GM18868 (cell line): ENCODE measurements around the gene DENND4B.
"Not testable (repeated sequence)": the region's sequence is repeated elsewhere in the genome, so short reads cannot be mapped to it uniquely, and the experiment has no call there.

Source experiments
- ATAC-seq: cut with Tn5 transposase; IDR thresholded peaks from one replicate; pipeline ENCODE4 v1.9.1; 2021; ENCODE audit warnings: mild to moderate bottlenecking, moderate library complexity; ENCODE audit not compliant: unreplicated experiment

The DENND4B gene

GRCh38 chr1:153891042-153891441, 55.5 kb downstream of the DENND4B start:
- ATAC-seq, result not testable (repeated sequence)

DNA sequence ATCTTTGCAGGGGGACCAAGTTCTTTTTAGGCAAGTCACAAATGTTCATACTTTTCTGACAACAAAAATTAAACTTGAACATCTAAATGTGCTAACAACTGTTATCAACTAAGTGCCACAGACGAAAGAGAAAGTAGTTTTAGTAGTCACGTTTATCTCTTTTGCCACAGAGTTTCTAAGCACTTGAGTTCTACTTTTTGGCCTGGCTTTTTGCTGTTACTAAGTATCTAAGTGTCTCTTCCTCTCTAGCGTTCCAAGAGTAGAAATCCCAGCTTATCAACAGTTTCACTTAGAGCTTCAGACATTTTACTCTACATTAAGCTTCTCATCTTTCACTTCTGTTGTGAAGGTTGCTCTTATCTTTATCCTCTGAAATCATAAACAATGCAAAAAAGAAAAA, 58.0 kb downstream of the DENND4B start:
- ATAC-seq, result no peak

GRCh38 chr1:153886127-153886526, 60.4 kb downstream of the DENND4B start:
- ATAC-seq, result no peak

- no peak for ATAC-seq
These were observed 63.3 kb downstream of the DENND4B start for GRCh38 chr1:153883223-153883622.

DNA sequence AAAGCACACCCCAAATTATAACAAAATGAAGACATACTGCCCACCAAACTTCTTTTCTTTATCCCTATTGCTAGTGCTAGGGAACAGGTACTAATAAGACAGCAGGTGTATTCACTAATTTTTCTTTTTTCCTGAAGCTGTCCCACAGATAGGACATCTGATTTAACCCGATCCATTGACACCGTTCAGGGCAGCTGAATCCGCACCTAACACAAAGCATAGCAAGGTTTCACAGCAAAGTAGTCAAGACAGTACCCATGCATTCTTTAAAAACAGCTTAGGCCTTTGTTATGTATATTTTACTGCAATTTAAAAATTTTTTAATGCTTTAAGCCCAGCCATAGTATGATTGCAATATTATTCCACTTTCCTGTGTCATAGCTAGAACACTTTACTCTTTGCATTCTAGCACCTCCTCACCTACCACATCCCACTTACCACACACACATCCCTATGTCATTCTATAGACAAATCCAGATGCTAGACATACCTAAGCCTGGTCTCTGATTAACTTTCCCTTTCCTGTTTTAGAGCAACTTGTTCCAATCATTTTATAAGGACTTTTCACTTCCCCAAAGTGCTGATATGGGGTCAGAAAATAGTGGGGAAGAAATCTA, 64.1 kb downstream of the DENND4B start:
- ATAC-seq, result no peak

- ATAC-seq, result no peak
These were observed 64.8 kb downstream of the DENND4B start for GRCh38 chr1:153881751-153882150.

- ATAC-seq, result peak; percentile 51
These were observed 65.6 kb downstream of the DENND4B start for GRCh38 chr1:153880962-153881361.

DNA sequence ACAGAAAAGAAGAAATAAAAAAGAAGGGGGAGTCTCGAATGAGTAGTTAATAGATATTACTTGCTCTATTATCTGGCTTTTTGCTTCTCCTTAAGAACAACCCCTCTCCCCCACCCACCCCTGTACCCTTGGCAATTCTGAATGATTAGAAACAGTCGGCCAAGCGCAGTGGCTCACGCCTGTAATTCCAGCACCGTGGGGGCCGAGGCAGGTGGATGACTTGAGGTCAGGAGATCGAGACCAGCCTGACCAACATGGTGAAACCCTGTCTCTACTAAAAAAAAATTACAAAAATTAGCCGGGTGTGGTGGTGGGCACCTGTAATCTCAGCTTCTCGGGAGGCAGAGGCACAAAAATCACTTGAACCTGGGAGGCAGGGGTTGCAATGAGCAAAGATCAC, 66.5 kb downstream of the DENND4B start:
- no peak for ATAC-seq
